GM23338 (cell line): ENCODE data around the gene AGFG2. TPM values are rescaled to one million over a fixed set of nuclear protein-coding genes. Genes with fewer than 3 reads are reported as not detected.
"Not testable (repeated sequence)": the region's sequence is repeated elsewhere in the genome, so short reads cannot be mapped to it uniquely, and the experiment has no call there.

Experiments
- ATAC-seq: fragments of 200-7000 bp; cut with Tn5 transposase; 3 replicates; pipeline ENCODE4 v1.9.1; 2020
- DNase-seq: peaks from one replicate; pipeline ENCODE4 v3.0.0-alpha.2; 2015; ENCODE audit warnings: low spot score
- H2AFZ ChIP-seq: fragments of 200-600 bp; sonication (generic); 2 replicates; pipeline ENCODE4 v1.8.0; 2016; ENCODE audit warnings: antibody characterized with exemption, mild to moderate bottlenecking, moderate library complexity
- H3F3A ChIP-seq: fragments of 200-600 bp; sonication (generic); replicated peaks from 2 replicates; pipeline ENCODE4 v1.8.0; 2017; ENCODE audit warnings: antibody characterized with exemption, mixed run types, low read depth
- H3K27ac ChIP-seq: fragments of 200-600 bp; sonication (generic); 2 replicates; pipeline ENCODE4 v1.6.1; 2016; ENCODE audit warnings: low read depth
- H3K27me3 ChIP-seq: fragments of 200-600 bp; sonication (generic); 2 replicates; pipeline ENCODE4 v1.8.0; 2016; ENCODE audit warnings: mild to moderate bottlenecking, mixed run types, moderate library complexity; ENCODE audit not compliant: insufficient read depth
- H3K36me3 ChIP-seq: fragments of 200-600 bp; sonication (generic); 2 replicates; pipeline ENCODE4 v1.8.0; 2016; ENCODE audit warnings: mild to moderate bottlenecking; ENCODE audit not compliant: insufficient read depth
- H3K4me1 ChIP-seq: fragments of 200-600 bp; sonication (generic); 2 replicates; pipeline ENCODE4 v1.8.0; 2016; ENCODE audit warnings: mild to moderate bottlenecking, moderate library complexity; ENCODE audit not compliant: insufficient read depth
- H3K4me2 ChIP-seq: fragments of 200-600 bp; sonication (generic); 2 replicates; pipeline ENCODE4 v1.7.1; 2017; ENCODE audit warnings: mixed run types
- H3K4me3 ChIP-seq: fragments of 200-600 bp; sonication (generic); 2 replicates; pipeline ENCODE4 v1.6.1; 2016; ENCODE audit warnings: mixed run types
- H3K79me2 ChIP-seq: fragments of 200-600 bp; sonication (generic); replicated peaks from 2 replicates; pipeline ENCODE4 v1.8.0; 2017; ENCODE audit warnings: mild to moderate bottlenecking; ENCODE audit not compliant: insufficient read depth
- H3K9me2 ChIP-seq: fragments of 200-600 bp; sonication (generic); 2 replicates; pipeline ENCODE4 v1.8.0; 2017; ENCODE audit not compliant: insufficient read depth
- H4K20me1 ChIP-seq: fragments of 200-600 bp; sonication (generic); replicated peaks from 2 replicates; pipeline ENCODE4 v1.8.0; 2017; ENCODE audit warnings: mild to moderate bottlenecking; ENCODE audit not compliant: insufficient read depth
- H3K27ac Mint-ChIP-seq: 2 replicates; pipeline ENCODE4 v1.8.0; 2020; ENCODE audit warnings: inconsistent platforms, mild to moderate bottlenecking, moderate library complexity, mixed read lengths
- H3K27me3 Mint-ChIP-seq: 3 replicates; pipeline ENCODE4 v1.8.0; 2022; ENCODE audit warnings: low read depth, mild to moderate bottlenecking, moderate library complexity, mixed read lengths, inconsistent platforms; ENCODE audit not compliant: insufficient read depth, poor library complexity
- H3K36me3 Mint-ChIP-seq: 3 replicates; pipeline ENCODE4 v1.8.0; 2021; ENCODE audit warnings: low read depth, mild to moderate bottlenecking, inconsistent platforms, moderate library complexity, mixed read lengths
- H3K4me1 Mint-ChIP-seq: 3 replicates; pipeline ENCODE4 v1.8.0; 2020; ENCODE audit warnings: mild to moderate bottlenecking, inconsistent platforms, mixed read lengths
- H3K4me3 Mint-ChIP-seq: 3 replicates; pipeline ENCODE4 v1.8.0; 2021; ENCODE audit warnings: moderate library complexity, mild to moderate bottlenecking, inconsistent platforms, mixed read lengths
- H3K9me3 Mint-ChIP-seq: 3 replicates; pipeline ENCODE4 v1.8.0; 2020; ENCODE audit warnings: moderate library complexity, mild to moderate bottlenecking, inconsistent platforms, mixed read lengths
- CREB1 ChIP-seq: fragments of 250-450 bp; sonication (Bioruptor Pico); IDR thresholded peaks from 2 replicates; pipeline ENCODE4 v1.5.0; 2020; ENCODE audit warnings: low read depth, mild to moderate bottlenecking, moderate library complexity
- EZH2 ChIP-seq: fragments of 200-600 bp; sonication (generic); IDR thresholded peaks from one replicate; pipeline ENCODE4 v1.8.0; 2017; ENCODE audit warnings: antibody characterized with exemption, mild to moderate bottlenecking, low read depth; ENCODE audit not compliant: unreplicated experiment
- NANOG ChIP-seq: IDR thresholded peaks from 2 replicates; pipeline ENCODE4 v1.6.1; 2016; ENCODE audit warnings: antibody characterized with exemption, borderline replicate concordance
- ZNF114 ChIP-seq: fragments of 250-450 bp; sonication (Bioruptor Pico); IDR thresholded peaks from 2 replicates; pipeline ENCODE4 v1.5.0; 2020; ENCODE audit warnings: mild to moderate bottlenecking, moderate library complexity
- ZNF462 ChIP-seq: fragments of 250-450 bp; sonication (Bioruptor Pico); IDR thresholded peaks from 2 replicates; pipeline ENCODE4 v1.5.0; 2020; ENCODE audit warnings: mild to moderate bottlenecking, moderate library complexity
- polyA plus RNA-seq: library from polyadenylated mRNA; unstranded; fragments of >200 nt; fragmentation: Nextera tagmentation; extraction: Ambion mirVana; gene quantifications from 2 replicates; pipeline ENCODE4 v1.2.1, GENCODE V29; 2016
- total RNA-seq: library from RNA; depleted of rRNA; stranded (reverse); fragments of >200 nt; shearing (Covaris generic); gene quantifications from 2 replicates; pipeline ENCODE4 v1.2.3, GENCODE V29; 2014

Gene AGFG2
- total and polyA plus RNA-seq, 2 experiments from 2014 or later, result 2.3 to 8.9 TPM

- peak overlapping the region; percentile 66; the same call in 1 of the 2 replicates for H2AFZ ChIP-seq
- DNase-seq, result no peak
- no peak for ATAC-seq
- H3K27me3 ChIP-seq, result no peaks in the 10 kb centered on the region
- H3F3A ChIP-seq, result no peaks in the 10 kb centered on the region
- no peak overlapping the region for H3K4me3 ChIP-seq
- no peaks in the 10 kb centered on the region for H3K36me3 ChIP-seq
- Mint-ChIP-seq H3K9me3 (no peaks in the 10 kb centered on the region), H3K27me3 (peaks cover 7% of the 10 kb centered on the region), H3K27ac (no peak overlapping the region), H3K36me3 (no peaks in the 10 kb centered on the region), H3K4me1 (no peaks in the 10 kb centered on the region), H3K4me3 (no peak overlapping the region)
- no peak for TF ChIP-seq CREB1 (CRISPR knock-in tag)
- H3K4me1 ChIP-seq, result no peaks in the 10 kb centered on the region
- no peaks in the 10 kb centered on the region for H3K9me2 ChIP-seq
- H3K4me2 ChIP-seq, result no peak overlapping the region
- no peaks in the 10 kb centered on the region for H4K20me1 ChIP-seq
- H3K79me2 ChIP-seq, result no peaks in the 10 kb centered on the region
- no peak overlapping the region for H3K27ac ChIP-seq
These were observed 6.6 kb upstream of the AGFG2 start for GRCh38 chr7:100532165-100533022.

DNA sequence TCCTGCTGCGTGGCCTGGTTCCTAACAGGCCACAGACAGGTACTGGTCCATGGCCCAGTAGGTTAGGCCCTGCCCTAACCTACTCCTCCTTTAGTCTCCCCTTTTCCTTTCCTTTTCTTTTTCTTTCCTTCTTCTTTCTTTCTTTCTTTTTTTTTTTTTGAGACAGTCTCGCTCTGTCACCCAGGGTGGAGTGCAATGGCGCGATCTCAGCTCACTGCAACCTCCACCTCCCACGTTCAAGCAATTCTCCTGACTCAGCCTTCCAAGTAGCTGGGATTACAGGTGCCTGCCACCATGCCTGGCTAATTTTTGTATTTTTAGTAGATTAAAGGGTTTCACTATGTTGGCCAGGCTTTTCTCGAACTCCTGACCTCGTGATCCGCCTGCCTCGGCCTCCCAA lies 3.0 kb upstream of the AGFG2 start:
- H3K9me3 Mint-ChIP-seq, DNase-seq, H3K27ac ChIP-seq: not testable (repeated sequence)

GRCh38 chr7:100536695-100537094 lies 2.3 kb upstream of the AGFG2 start:
- not testable (repeated sequence) for H3K27ac ChIP-seq, H3K4me3 ChIP-seq, H3K9me2 ChIP-seq, H3F3A ChIP-seq, H3K4me3 Mint-ChIP-seq, H3K4me2 ChIP-seq, H3K79me2 ChIP-seq, H4K20me1 ChIP-seq, H3K9me3 Mint-ChIP-seq, H3K27ac Mint-ChIP-seq, H2AFZ ChIP-seq, H3K36me3 ChIP-seq, DNase-seq, H3K36me3 Mint-ChIP-seq, ATAC-seq
- Histone ChIP-seq H3K27me3 (peaks cover 10% of the 10 kb centered on the region), H3K4me1 (peaks cover 17% of the 10 kb centered on the region)
- Mint-ChIP-seq H3K4me1 (peaks cover 15% of the 10 kb centered on the region), H3K27me3 (peaks cover 34% of the 10 kb centered on the region)

More for the DNA sequence above, 3.0 kb upstream of the AGFG2 start:
- H3K27me3 Mint-ChIP-seq, result peaks cover 32% of the 10 kb centered on the region
- not testable (repeated sequence) for ATAC-seq, H3K79me2 ChIP-seq, H3K36me3 Mint-ChIP-seq, H3K9me2 ChIP-seq, H3F3A ChIP-seq, H3K4me1 Mint-ChIP-seq, H3K4me3 Mint-ChIP-seq, H4K20me1 ChIP-seq, H3K36me3 ChIP-seq, H2AFZ ChIP-seq, H3K4me3 ChIP-seq, H3K27ac Mint-ChIP-seq, H3K4me2 ChIP-seq
- H3K27me3 ChIP-seq, result peaks cover 10% of the 10 kb centered on the region
- peaks cover 10% of the 10 kb centered on the region for H3K4me1 ChIP-seq

GRCh38 chr7:100538348-100538653 lies 702 bp upstream of the AGFG2 start:
- H2AFZ ChIP-seq, result peak overlapping the region; percentile 80
- no peak overlapping the region for H3K27ac ChIP-seq
- peak overlapping the region; percentile 47 for H3K4me3 ChIP-seq
- no peaks in the 10 kb centered on the region for H3K36me3 Mint-ChIP-seq
- H4K20me1 ChIP-seq, result 0 out of 2 replicates have a peak, but pooled peaks cover 2% of the 10 kb centered on the region
- peak overlapping the region; percentile 42; the same call in 1 of the 2 replicates for H3K27ac Mint-ChIP-seq
- peaks cover 34% of the 10 kb centered on the region for H3K27me3 Mint-ChIP-seq
- no peaks in the 10 kb centered on the region; the same call in 1 of the 2 replicates for H3K79me2 ChIP-seq
- peaks cover 10% of the 10 kb centered on the region for H3K27me3 ChIP-seq
- H3K9me3 Mint-ChIP-seq, result no peaks in the 10 kb centered on the region; the same call in 2 of the 3 replicates
- peak overlapping the region; percentile 66 for H3K4me2 ChIP-seq
- ATAC-seq, result no peak
- no peak for DNase-seq
- peaks cover 26% of the 10 kb centered on the region for H3K4me1 ChIP-seq
- H3F3A ChIP-seq, result 0 out of 2 replicates have a peak, but pooled peaks cover 5% of the 10 kb centered on the region
- no peaks in the 10 kb centered on the region for H3K9me2 ChIP-seq
- H3K36me3 ChIP-seq, result no peaks in the 10 kb centered on the region
- peaks cover 27% of the 10 kb centered on the region for H3K4me1 Mint-ChIP-seq
- H3K4me3 Mint-ChIP-seq, result peak overlapping the region; percentile 73
- TF ChIP-seq EZH2 (no peak), ZNF114 (CRISPR knock-in tag) (no peak), NANOG (no peak), ZNF462 (CRISPR knock-in tag) (no peak)
